Measurements from ENCODE around the gene ATP2B1. TPM values are rescaled to one million over a fixed set of nuclear protein-coding genes. Genes with fewer than 3 reads are reported as not detected.
"Not testable (repeated sequence)": the region's sequence is repeated elsewhere in the genome, so short reads cannot be mapped to it uniquely, and the experiment has no call there.

Gene ATP2B1
- 10 to 100 TPM; 45.5 to 57.3 TPM for total RNA-seq

DNA sequence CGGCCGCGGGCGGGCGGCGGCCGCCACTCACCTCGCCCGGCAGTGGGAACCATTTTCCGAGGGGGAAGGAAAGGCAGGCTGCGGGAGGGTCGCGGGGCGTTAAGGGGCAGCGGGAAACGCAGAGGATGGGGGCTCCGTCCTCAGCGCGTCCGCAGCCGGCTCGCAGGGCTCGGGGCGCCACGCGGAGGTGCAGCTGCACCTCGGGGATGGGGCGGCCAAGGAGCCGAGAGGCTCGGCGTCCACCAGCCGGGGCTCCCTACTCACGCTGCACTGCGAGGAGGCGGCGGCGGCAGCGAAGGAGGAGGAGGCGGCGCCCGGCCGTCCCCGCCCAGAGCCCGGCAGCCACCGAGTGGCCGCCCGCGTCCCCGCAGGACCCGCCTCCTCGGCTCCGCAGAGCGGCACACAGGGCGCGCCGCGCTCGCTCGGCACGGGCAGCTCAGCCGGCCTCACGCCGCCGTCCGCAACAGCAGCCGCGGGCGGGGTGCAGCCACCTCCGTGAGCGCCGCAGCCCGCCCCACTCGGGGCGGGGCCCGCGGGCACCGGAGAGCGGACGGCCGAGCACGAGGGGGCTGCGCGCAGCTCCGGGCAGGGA is at the start of gene ATP2B1:
Gene ATP2B1, minus strand, starts transcription at position 274 of the 592 bp plus-strand sequence. CDS start 52,952 bp downstream, outside the sequence.
- peak within 1 kb of the TSS; percentile 91 to 94 for H3K27ac Mint-ChIP-seq
- ATAC-seq, result peak; percentile 80 to 87

DNA sequence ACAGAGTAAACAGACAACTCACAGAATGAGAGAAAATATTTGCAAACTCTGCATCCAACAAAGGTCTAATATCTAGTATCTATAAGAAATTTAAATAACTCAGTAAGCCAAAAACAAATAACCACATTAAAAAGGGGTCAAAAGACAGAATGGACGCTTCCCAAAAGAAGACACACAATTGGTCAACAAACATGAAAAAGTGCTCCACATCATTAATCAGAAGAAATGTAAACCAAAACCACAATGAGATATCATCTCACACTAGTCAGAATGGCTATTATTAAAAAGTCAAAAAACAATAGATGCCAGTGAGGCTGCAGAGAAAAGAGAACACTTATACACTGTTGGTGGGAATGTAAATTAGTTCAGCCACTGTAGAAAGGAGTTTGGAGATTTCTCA is 49.3 kb upstream of the ATP2B1 start:
- H3K4me3 Mint-ChIP-seq; H3K27me3 Mint-ChIP-seq; DNase-seq (ENCODE audit: low spot score); ATAC-seq; H3K9me3 Mint-ChIP-seq: not testable (repeated sequence)
- Mint-ChIP-seq H3K27ac (peak overlapping the region; percentile 95 to 97), H3K36me3 (peaks cover 13% of the 10 kb centered on the region), H3K4me1 (ENCODE audit: low read depth in 2 of 2) (peaks cover 49 to 51% of the 10 kb centered on the region in 2 donors)

More for the DNA sequence above, at the start of gene ATP2B1:
- Mint-ChIP-seq H3K36me3 (no peaks in the 10 kb centered on the region), H3K9me3 (no peaks in the 10 kb centered on the region), H3K4me3 (peak within 1 kb of the TSS; percentile 97), H3K4me1 (ENCODE audit: low read depth in 2 of 2) (peaks cover 14 to 39% of the 10 kb centered on the region in 2 donors), H3K27me3 (no peaks in the 10 kb centered on the region)
- peak; percentile 95 for DNase-seq (ENCODE audit: low spot score)

GRCh38 chr12:89756585-89757398 is 48.2 kb upstream of the ATP2B1 start:
- Mint-ChIP-seq H3K4me3 (peak overlapping the region; percentile 70), H3K4me1 (ENCODE audit: low read depth in 2 of 2) (peaks cover 47 to 51% of the 10 kb centered on the region in 2 donors), H3K27ac (peak overlapping the region; percentile 95 to 97), H3K27me3 (no peaks in the 10 kb centered on the region), H3K36me3 (peaks cover 13% of the 10 kb centered on the region), H3K9me3 (peaks cover 2% of the 10 kb centered on the region)
- peak; percentile 77 for DNase-seq (ENCODE audit: low spot score)
- peak; percentile 94 to 96 for ATAC-seq

DNA sequence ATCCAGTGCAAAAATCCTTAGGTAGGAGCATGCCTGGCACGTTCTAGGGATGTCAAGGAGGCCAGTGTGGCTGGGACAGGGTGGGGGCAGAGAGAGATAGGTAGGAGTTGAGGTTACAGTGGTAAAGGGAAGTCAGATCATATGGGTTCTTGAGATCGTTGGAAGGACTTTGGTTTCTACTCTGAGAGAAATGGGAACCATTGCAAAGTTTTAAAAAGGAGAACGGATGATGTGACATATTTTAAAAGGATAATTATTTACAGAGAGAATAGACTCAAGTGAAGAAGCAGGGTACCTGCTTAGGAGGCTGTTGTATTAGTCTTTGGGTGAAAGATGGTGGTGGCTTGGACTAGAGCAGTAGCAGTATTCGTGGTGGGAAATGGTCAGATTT is 47.6 kb upstream of the ATP2B1 start:
- DNase-seq (ENCODE audit: low spot score) (no peak), ATAC-seq (peak in 1 of 2 donors; percentile 10)
- Mint-ChIP-seq H3K36me3 (peaks cover 13% of the 10 kb centered on the region), H3K27me3 (no peaks in the 10 kb centered on the region), H3K4me1 (ENCODE audit: low read depth in 2 of 2) (peaks cover 47 to 51% of the 10 kb centered on the region in 2 donors), H3K4me3 (peak overlapping the region; percentile 70), H3K27ac (peak overlapping the region; percentile 95 to 97), H3K9me3 (peaks cover 2% of the 10 kb centered on the region)

GRCh38 chr12:89753997-89754396 is 45.4 kb upstream of the ATP2B1 start:
- DNase-seq (ENCODE audit: low spot score), result no peak
- no peak overlapping the region for H3K4me3 Mint-ChIP-seq
- H3K27me3 Mint-ChIP-seq, result no peaks in the 10 kb centered on the region
- H3K27ac Mint-ChIP-seq, result peak overlapping the region; percentile 18 to 58
- peaks cover 13% of the 10 kb centered on the region for H3K36me3 Mint-ChIP-seq
- peaks cover 34 to 42% of the 10 kb centered on the region in 2 donors for H3K4me1 Mint-ChIP-seq (ENCODE audit: low read depth in 2 of 2)
- no peak for ATAC-seq
- H3K9me3 Mint-ChIP-seq, result peaks cover 2% of the 10 kb centered on the region

DNA sequence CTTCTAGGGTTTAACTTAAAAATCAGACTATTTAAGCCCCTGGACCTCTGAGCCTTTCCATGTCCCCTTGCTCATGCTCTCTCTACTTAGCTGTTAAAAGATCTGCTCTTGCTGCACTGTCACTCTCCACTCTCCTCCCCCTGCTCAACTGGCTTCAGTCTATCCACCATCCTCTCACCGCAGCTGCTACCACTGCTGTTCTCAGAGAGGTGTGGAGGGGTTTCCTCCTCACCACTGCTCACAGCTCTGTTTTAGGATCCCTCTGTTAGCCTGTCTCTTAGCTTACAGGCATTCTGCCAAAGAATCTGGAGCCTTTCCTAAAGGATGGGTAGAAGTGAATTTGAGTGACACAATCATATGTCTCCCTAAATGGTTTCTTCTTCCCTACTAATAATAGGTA is 43.7 kb upstream of the ATP2B1 start:
- no peak for DNase-seq (ENCODE audit: low spot score)
- Mint-ChIP-seq H3K4me1 (ENCODE audit: low read depth in 2 of 2) (peaks cover 25 to 36% of the 10 kb centered on the region in 2 donors), H3K27ac (peak overlapping the region in 1 of 2 donors; percentile 58), H3K9me3 (peaks cover 2% of the 10 kb centered on the region), H3K36me3 (peaks cover 13% of the 10 kb centered on the region), H3K27me3 (no peaks in the 10 kb centered on the region), H3K4me3 (no peak overlapping the region)
- no peak for ATAC-seq

DNA sequence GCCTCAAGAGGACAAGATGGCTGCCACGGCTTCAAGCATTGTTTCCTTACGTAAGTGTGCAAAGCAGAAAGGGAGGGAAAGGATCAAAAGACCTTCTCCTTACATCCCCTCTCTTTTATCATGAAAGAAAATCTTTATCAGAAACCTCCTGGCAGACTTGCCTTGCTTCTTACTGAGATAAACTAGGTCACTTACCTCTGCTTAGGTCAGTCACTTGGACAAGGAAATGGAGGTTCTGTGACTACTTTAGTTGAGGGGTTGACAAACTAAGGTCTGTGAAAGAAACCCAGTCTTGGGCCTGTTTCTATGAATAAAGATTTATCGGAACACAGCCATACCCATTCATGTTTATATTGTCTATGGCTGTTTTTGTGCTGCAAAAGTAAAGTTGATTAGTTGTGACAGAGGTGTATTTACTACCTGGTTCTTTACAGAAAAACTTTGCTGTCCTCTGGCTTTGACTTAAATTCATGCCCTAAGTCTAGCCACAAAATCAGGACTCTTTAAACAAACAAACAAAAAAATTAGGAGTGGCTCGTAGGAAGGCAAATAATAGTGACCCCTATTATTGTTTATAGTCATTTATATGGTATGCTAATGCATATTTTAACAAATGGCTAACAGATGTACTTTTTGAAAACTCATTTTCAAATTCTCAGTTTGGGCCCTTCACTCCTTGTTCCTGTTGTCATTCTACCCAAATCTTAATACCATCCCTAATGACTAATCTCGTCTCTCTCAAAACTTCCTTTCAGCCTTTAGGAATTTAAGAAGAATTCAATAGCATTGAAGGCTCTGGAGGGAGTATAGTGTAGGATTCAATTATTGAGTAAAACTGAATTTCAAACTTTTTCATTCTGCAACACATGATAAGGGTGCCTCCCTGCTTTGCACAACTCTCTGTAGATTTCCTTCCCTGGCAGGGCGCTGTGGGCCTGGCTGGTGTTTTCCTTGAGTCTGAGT is 42.0 kb upstream of the ATP2B1 start:
- ATAC-seq (no peak), DNase-seq (ENCODE audit: low spot score) (no peak)
- Mint-ChIP-seq H3K4me1 (ENCODE audit: low read depth in 2 of 2) (peaks cover 9 to 21% of the 10 kb centered on the region in 2 donors), H3K4me3 (no peak overlapping the region), H3K9me3 (peaks cover 2% of the 10 kb centered on the region), H3K36me3 (peaks cover 5% of the 10 kb centered on the region), H3K27me3 (no peaks in the 10 kb centered on the region), H3K27ac (no peak overlapping the region)

GRCh38 chr12:89748791-89749190 is 40.2 kb upstream of the ATP2B1 start:
- Mint-ChIP-seq H3K4me1 (ENCODE audit: low read depth in 2 of 2) (peaks cover 4 to 14% of the 10 kb centered on the region in 2 donors), H3K27ac (no peak overlapping the region), H3K4me3 (no peak overlapping the region), H3K36me3 (peaks cover under 1% of the 10 kb centered on the region), H3K9me3 (peaks cover 2% of the 10 kb centered on the region), H3K27me3 (no peaks in the 10 kb centered on the region)
- DNase-seq (ENCODE audit: low spot score), result no peak
- ATAC-seq, result no peak

- H3K27ac Mint-ChIP-seq, result no peak overlapping the region
- DNase-seq (ENCODE audit: low spot score) (no peak), ATAC-seq (no peak)
- peaks cover 5% of the 10 kb centered on the region for H3K9me3 Mint-ChIP-seq
- H3K4me1 Mint-ChIP-seq (ENCODE audit: low read depth in 2 of 2), result peaks cover 3 to 7% of the 10 kb centered on the region in 2 donors
- H3K4me3 Mint-ChIP-seq, result no peak overlapping the region
- H3K36me3 Mint-ChIP-seq, result peaks cover 22% of the 10 kb centered on the region
- H3K27me3 Mint-ChIP-seq, result no peaks in the 10 kb centered on the region
Observed at GRCh38 chr12:89745286-89745685, 36.6 kb upstream of the ATP2B1 start.

- Mint-ChIP-seq H3K27ac (no peak overlapping the region), H3K36me3 (peaks cover 48% of the 10 kb centered on the region), H3K4me3 (no peak overlapping the region), H3K4me1 (ENCODE audit: low read depth in 2 of 2) (peaks cover 2 to 10% of the 10 kb centered on the region in 2 donors), H3K27me3 (no peaks in the 10 kb centered on the region), H3K9me3 (peaks cover 10% of the 10 kb centered on the region)
- DNase-seq (ENCODE audit: low spot score) (no peak), ATAC-seq (no peak)
Observed at GRCh38 chr12:89742337-89743022, 33.8 kb upstream of the ATP2B1 start.

GRCh38 chr12:89740943-89741342 is 32.3 kb upstream of the ATP2B1 start:
- DNase-seq (ENCODE audit: low spot score) (no peak), ATAC-seq (no peak)
- Mint-ChIP-seq H3K9me3 (peaks cover 10% of the 10 kb centered on the region), H3K27me3 (peaks cover 0 to 1% of the 10 kb centered on the region in 2 donors), H3K4me1 (ENCODE audit: low read depth in 2 of 2) (peaks cover 6 to 22% of the 10 kb centered on the region in 2 donors), H3K4me3 (no peak overlapping the region), H3K27ac (no peak overlapping the region), H3K36me3 (peaks cover 52% of the 10 kb centered on the region)

DNA sequence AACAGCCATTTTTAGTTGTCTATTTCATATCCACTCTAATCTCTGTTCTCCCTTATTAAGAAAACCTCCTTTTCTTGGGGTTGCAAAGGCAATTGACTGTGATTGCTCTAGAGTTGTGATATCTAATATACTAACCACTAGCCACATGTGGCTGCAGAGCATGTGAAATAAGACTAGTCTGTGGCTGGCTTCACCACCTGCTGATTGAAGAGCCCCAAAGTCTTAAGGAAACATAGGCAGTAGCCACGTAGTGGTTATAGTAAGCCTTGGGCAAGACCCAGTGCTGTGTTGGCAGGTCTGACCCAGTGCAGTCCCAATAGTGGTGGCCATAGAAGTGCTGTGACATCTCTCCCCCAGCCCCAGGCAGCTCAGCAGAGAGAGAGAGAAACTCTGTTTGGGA is 28.4 kb upstream of the ATP2B1 start:
- Mint-ChIP-seq H3K27me3 (peaks cover 0 to 6% of the 10 kb centered on the region in 2 donors), H3K9me3 (peaks cover 10% of the 10 kb centered on the region), H3K4me3 (no peak overlapping the region), H3K4me1 (ENCODE audit: low read depth in 2 of 2) (peaks cover 21 to 36% of the 10 kb centered on the region in 2 donors), H3K36me3 (peaks cover 57% of the 10 kb centered on the region), H3K27ac (no peak overlapping the region)
- DNase-seq (ENCODE audit: low spot score), result no peak
- ATAC-seq, result peak; percentile 75 to 79
